GM06990 (cell line): Measurements from ENCODE around the gene STMN1.

Experiments used
- DNase-seq: peaks from one replicate; pipeline ENCODE4 v3.0.0-alpha.2; 2011; ENCODE audit not compliant: insufficient read length; ENCODE audit errors: extremely low read depth
- H3K27me3 ChIP-seq: replicated peaks from 2 replicates; pipeline ENCODE4 v1.6.0; 2011; ENCODE audit warnings: low read length; ENCODE audit not compliant: control insufficient read depth, insufficient read depth
- H3K36me3 ChIP-seq: 2 replicates; pipeline ENCODE4 v1.5.1; 2011; ENCODE audit warnings: low read length; ENCODE audit not compliant: control insufficient read depth, insufficient read depth
- H3K4me3 ChIP-seq: replicated peaks from 2 replicates; pipeline ENCODE4 v1.5.1; 2011; ENCODE audit warnings: low read depth, mild to moderate bottlenecking, control low read depth, low read length
- CTCF ChIP-seq: IDR thresholded peaks from 2 replicates; pipeline ENCODE4 v1.5.1; 2011; ENCODE audit warnings: low read length, control low read depth, mild to moderate bottlenecking, inconsistent platforms; ENCODE audit not compliant: insufficient read depth, poor library complexity, severe bottlenecking

Gene STMN1

DNA sequence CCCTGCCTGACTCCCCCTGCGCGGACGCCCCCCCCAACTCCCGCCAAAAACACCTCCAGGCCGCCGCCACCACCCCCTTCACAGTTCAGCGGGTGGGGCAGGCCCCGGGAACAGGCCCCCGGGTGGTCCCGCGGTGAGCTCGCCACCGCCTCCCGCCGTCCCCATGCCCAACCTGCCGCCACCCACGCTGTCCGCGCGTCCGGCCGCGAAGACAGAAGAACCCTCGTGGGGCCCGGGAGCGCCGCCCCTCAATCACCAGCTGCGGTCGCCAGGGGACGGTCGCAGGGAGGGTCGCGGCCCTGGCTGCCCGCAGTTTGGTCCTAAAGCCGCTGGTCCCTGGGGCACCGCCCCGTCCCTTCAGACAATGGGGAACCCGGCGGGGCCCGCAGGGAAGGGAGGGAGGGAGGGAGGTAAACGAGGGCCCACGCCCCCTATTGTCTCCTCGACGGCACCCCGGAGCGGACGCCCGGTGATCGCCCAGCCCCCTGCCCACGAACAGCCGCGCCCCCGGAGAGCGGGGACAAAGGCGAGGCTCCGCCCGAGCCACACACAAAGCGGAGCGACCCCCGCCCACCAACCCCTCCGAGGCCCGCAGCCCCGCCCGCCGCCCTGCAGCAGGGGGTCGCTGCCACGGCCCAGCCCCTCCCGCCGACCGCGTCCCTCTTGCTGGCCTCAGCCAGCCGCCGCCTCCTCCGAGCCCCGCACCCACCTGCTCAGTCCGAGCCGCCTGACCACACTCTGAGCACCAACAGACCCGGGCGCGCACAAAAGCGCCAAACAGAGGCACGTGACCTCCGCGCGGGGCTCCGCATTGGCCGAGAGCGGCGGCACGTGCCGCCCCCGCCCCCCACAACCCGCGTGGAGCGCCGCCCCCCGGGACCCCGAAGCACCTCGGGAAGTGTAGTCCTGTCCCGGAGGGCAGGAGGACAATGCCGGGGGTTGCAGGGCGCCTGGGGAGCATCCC is at the start of gene STMN1:
TSS of gene STMN1 (minus strand) at position 740 of the 964 bp plus-strand sequence. CDS start 1,743 bp downstream, outside the sequence.
- TF ChIP-seq CTCF = no peak
- peak; percentile 95 for DNase-seq
- Histone ChIP-seq H3K27me3 (no peaks in the 10 kb centered on the region), H3K4me3 (peak within 1 kb of the TSS; percentile 84), H3K36me3 (peaks cover 3% of the 10 kb centered on the region; the same call in 1 of the 2 replicates)

- no peak for TF ChIP-seq CTCF
- DNase-seq = no peak
- Histone ChIP-seq H3K4me3 (no peak overlapping the region), H3K36me3 (peaks cover 8% of the 10 kb centered on the region), H3K27me3 (no peaks in the 10 kb centered on the region)
Measured at GRCh38 chr1:25955553-25955952, 49.3 kb upstream of the STMN1 start.

GRCh38 chr1:25954282-25954938 is 48.2 kb upstream of the STMN1 start:
- DNase-seq = no peak
- Histone ChIP-seq H3K4me3 (no peak overlapping the region), H3K36me3 (peaks cover 4% of the 10 kb centered on the region; the same call in 1 of the 2 replicates), H3K27me3 (no peaks in the 10 kb centered on the region)
- TF ChIP-seq CTCF = no peak

DNA sequence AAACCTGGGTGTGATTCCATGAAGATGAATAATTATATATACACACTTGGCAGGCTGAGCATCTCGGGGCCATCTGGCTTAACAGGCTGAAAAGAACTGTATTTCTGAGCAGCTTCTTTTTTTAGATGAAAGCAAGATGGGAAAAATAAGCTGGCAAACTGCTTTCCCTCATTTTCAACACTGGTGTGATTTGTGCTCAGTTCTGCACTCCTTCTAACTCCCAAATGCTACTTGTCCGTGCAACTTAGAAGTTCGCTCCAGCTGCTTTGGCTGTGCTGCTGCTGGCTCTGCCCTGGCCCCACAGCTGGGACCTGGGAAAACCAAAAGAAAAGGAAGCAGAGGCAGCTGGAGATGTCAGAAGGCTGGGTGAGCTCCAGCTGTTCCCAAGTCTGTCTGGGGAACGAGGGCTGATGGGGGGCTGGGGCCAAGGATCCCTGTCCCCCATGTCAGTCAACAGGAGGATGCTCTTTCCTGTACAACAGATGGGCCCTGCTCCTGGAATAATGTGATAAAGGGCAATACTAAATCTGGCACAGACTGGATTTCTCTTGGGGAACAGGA is 46.7 kb upstream of the STMN1 start:
- no peak for DNase-seq
- Histone ChIP-seq H3K27me3 (no peaks in the 10 kb centered on the region), H3K36me3 (no peaks in the 10 kb centered on the region; the same call in 1 of the 2 replicates), H3K4me3 (no peak overlapping the region)
- no peak for TF ChIP-seq CTCF

DNA sequence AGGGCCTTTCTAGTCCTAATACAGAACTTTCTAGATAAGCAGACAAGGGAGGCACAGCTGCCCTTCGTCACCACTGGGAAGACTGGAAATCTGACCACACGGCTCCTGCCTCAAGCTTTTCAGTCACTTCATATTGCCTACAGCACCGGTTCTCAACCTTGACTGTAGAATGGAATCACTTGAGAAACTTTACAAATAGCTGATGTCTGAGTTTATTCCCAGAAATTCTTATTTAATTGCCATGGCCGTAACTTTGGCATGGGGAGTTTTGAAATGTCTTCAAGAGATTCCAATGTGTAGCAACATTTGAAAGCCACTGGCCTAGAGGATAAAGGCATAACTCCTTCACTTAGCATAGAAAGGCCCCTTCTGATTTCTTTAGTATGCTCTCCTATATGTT is 42.4 kb upstream of the STMN1 start:
- Histone ChIP-seq H3K36me3 (no peaks in the 10 kb centered on the region), H3K4me3 (no peak overlapping the region), H3K27me3 (no peaks in the 10 kb centered on the region)
- no peak for DNase-seq
- TF ChIP-seq CTCF = no peak
